Kasumi-1 (cell line): ENCODE results near the gene ARMH3.

ENCODE experiments used
- DNase-seq, 2 experiments: peaks; one replicate each; lab custom pipeline; 2025; lab: John Stamatoyannopoulos, UW

The ARMH3 gene

DNA sequence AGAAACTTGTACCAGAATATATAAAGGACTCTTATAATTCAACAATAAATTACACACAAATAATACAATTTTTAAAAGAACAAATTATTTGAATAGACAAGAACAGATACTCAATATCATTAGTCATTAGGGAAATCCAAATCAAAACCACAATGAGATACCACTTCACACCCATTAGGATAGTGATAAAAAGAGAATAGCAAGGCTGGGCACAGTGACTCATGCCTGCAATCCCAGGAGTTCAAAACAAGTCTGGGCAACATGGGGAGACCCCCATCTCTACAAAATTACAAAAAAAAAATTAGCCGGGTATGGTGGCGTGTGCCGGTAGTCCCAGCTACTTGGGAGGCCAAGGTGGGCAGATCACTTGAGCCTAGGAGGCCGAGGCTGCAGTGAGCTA is 160.2 kb downstream of the ARMH3 start:
- no peak for DNase-seq

DNA sequence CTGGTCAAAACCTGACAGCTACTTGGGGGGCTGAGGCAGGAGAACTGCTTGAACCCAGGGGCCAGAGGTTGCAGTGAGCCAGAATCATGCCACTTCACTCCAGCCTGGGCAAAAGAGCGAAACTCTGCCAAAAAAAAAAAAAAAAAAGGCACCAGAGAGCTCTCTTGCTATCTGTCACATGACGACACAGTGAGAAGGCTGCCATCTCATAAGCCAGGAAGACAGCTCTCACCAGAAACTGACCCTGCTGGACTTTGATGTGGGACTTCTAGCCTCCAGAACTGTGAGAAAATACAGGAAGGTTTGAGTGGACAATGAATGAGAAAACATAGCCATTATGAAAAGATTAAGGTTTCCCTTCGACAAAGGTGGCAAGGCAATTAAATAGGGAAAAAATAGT is 161.2 kb downstream of the ARMH3 start:
- no peak for DNase-seq

DNA sequence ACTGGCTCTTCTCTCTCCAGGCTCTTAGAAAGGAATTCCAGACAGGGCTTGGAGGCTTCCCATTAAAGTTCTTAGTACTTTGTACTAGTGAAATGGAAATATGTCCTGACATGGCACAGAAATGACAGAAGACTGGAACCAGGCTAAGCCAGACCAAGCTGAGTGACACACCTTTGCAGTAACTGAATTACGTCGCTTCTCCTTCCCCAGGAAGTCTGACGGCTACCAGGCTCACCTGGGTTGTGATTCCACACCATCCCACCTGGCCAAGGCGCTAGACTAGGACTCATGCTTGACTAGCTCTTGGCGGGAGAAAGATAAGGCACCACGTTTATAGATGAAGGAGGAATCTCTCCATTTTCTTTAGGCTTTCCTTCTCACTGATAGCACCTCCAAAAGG is 161.7 kb downstream of the ARMH3 start:
- no peak for DNase-seq

DNA sequence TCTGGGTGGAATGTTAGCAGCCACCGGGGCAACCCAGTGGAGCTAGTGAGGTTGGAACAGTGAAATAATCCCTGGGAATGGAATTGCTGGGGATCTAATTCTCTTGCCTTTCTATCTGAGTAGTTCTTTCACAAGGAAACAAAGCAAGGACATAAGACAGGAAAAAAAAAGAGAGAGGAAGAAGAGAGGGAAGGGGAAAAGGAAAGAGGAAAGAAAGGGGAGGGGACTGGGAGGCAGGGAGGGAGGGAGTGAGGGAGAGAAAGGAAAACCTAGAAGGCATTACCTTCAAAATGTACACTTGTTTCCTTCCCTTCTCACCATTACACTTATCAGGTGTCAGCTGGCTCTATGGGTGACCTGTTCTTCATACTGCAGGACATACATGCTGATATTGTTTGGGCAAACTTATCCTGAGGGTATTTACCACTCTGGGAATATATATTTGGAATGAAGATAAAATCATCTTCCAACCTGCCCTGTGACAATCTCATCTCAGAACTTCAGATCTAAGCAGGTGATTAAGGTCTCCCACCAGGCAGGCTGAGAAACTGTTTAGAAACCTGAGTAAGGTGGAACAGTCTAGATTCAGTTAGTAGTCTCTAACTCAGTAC is 162.4 kb downstream of the ARMH3 start:
- DNase-seq, result no peak

DNA sequence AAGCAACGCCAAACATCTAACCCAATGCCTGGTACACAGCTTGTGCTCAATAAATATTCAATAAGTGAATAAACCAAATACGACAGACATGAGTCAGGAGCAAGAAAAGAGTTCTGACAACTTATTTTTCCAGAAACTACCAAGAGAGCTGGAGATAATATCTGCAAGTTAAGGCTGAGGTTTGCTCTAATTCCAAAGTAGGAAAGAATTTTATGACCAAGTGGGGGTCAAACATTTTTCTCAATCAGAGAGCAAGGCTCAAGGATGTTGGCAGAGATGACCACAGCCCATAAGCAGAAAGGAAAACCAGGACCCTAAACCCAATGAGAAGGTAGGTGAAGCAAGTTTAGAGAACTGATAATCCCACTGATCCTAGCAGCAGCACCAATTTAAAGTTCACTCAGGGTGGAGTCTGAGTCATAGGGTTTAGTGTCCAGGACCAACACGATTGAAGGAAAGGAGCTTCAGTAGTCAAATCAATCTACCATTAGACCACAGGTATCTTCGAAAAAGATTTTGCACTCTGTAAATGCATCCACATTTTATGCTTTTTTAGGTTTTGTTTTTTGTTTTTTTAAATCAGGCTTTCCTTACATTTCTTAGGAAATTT is 163.1 kb downstream of the ARMH3 start:
- DNase-seq, result no peak

DNA sequence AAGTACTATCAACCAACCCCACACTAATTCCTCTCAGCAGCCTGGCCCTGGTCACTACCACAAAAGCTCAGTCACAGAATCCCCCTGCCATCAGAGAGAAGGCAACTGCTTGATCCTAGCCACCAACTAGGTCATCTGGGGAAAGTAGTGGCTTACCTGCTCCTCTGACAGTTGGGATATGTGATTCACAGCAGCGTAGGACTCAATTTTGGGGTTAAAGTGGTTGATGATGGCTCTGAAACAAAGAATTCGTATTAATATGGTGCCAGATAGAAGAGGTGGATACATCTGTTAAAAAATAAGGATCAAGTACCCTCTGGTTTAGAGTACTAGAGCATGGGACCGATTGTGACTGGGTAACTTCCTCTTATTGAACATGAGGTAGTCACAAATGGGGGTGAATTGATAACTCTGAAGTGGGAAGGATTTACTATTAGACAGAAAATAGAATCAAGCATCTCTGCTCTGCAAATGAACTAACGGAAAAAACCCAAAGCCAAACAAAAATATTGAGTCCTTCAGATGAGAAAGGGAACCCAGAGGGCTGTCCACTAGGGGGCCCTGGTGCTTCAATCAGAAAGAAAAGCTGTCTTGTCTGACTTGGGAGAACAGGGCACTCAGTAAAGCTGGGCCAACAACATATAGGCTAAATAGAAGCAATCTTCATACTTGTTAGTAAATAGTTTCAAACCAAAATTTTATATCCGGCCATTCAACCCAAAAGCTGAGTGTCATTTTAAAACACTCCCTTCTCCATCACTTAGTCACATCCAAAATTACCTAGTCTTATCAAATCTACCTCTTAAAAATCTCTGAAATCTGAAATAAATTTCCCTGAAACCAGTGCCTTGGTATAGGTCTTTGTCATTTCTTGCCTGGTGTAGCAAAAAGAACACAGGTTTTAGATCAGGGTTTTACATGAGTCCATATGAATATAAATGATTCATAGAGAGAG is 166.4 kb downstream of the ARMH3 start:
- DNase-seq, result peak; percentile 88 to 97

DNA sequence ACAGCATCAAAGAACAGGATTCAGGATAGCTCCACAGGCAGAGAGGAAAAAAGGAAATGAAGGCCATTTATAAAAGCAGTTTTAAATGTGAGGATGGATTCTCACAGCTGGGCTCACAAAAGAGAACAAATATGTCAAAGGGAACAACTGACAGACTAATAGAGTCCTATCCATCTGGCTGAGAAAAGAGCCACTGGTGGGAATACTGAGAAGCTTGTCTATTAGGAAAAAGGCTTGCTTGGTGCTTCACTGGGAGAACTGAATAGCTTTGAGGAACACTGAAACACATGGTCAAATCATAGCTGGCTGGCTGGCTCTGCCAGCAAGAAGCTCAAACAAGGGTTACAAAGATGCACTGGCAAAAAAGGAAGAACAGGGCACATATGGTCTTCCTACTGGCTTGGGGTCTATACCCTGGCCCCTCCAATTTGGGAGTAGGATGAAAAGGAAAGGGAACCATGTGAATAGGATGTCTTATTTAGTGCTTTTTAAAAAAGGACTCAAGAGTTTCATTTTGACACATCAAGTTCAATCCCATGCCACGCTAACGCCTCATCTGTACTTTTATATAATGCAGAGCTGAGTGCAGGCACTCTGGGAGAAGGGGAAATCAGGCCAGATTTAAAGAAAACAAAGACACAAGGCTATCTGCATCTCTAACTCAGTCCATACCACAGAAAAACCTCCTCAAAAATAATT is 167.6 kb downstream of the ARMH3 start:
- DNase-seq, result no peak

DNA sequence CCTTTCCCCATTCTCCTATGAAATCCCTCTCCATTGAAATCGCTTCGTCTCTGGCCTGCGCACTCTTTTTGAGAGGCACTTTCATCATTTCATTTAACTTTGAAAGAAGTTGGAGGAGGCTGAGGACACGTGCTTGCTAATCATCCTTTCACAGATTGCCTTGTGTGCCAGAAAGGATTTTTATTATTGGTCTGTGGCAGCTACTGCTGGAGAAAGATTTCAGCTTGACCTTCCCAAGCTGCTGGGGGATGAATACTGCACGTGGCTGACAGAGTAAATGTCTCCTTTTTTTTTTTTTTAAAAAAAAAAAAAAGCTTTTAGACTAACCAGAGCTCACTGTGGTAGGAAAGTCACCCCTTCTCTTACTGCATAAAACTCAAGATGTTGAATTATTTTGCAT is 168.2 kb downstream of the ARMH3 start:
- no peak for DNase-seq

DNA sequence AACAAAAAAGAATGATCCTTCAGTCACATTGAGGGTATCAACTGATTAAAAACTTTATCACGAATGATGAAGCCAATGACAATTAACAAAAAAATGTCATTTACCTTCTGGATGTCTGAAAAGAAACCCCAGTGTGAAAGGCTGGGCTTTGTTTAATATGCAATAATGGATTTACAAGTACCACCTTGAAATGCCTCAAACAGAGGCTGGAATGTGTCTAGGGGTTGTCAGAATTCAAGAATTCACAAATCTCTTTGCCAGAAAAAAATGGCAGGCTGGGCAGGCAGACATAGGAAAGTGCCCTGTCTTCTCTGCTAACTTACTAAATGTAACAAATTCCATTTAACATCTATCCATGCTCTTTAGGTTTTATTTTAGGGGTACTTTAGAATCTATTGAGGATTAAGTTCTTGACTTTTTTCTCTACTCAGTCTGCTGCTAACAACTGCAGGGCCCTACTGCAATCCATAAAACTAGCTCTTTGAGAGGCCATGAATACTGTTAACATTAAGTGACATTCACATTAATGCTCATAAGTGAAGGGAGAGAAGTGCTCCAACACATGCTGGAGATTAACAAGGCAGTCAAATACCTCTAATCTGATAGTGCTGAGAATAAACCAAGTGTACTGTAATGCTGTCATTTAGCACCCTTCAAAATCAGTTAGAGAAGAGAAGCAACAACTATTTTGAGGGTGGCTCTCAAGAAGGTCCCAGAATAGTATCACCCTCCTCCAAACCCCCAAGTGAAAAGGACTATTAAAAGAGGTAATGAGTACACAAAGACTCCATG is 169.3 kb downstream of the ARMH3 start:
- no peak for DNase-seq

DNA sequence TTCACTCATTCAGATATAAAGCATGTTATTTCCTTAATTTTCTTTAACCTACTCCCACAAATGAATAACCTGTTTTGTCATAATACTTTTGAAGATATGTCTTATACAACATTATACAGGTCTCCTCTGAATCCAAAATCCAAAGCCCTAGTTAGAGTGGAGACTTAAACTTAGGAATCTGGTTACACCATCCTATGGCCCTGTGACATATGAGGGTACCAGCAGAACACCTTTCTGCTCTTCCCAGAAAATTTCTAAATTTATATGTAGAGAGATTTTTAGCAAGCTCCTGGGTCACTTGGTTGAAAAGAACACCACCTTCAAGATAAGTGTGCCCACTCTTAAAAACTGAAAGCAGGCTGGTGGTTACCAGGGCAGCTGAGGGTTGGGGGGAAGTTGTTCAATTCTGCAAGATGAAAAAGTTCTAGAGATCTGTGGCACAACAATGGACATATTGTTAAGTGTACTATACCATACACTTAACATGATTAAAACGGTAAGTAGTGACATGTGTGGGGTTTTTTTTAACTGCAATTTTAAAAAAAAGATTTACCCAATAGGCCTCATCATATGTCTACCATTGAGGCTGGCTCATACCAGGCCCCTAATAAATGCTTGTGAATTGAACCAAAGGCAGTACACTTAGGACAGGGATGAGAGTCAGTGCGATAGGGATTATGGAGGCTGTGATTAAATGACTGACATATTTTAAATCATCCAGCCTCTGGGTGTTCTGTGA is 174.8 kb downstream of the ARMH3 start:
- no peak for DNase-seq

DNA sequence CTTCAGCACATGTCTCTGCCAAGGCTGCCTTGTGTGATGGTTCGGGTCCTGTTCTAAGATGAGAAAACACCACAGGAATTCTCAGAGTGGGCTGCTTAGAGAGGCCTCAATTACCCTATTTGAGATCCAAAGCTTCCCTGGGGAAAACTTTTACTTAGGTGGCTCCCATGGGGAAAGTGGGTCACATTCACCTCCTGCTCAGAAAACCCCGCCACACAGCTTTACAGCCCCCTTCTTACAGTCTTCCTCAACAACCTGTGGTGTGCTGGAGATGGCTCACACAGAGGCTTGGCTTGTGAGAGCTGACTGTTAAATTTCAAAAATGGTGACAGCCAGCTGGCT is 175.8 kb downstream of the ARMH3 start:
- no peak for DNase-seq

DNA sequence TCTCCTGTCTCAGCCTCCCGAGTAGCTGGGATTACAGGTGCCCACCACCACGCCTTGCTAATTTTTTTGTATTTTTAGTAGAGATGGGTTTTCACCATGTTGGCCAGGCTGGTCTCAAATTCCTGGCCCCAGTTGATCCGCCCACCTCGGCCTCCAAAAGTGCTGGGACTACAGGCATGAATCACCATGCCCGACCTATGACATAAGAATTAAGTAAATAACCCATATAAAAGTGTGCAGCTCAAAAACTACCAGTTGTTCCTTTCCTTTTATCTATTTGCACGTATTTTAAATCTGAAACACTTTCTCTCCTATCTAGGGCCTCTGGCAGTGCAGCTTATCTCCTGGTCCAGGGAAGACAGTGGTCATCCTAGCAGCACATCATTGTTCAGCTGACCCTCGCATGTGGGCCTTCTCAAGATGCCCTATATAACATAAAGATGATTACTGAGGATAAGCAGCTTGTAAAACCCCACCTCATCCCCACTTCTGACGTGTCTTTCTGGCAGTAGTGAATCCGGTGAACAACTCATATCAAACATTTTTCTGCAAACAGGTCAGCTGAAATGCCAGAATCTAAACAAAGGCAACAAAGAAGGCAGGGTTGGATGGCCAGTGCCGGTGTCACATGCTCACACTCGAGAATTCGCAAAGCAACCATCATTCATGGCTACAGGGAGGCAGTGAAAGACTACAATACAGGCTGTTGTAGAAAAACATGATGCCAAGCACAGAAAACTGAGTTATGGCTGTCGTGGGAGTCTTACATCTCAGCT is 176.3 kb downstream of the ARMH3 start:
- no peak for DNase-seq

DNA sequence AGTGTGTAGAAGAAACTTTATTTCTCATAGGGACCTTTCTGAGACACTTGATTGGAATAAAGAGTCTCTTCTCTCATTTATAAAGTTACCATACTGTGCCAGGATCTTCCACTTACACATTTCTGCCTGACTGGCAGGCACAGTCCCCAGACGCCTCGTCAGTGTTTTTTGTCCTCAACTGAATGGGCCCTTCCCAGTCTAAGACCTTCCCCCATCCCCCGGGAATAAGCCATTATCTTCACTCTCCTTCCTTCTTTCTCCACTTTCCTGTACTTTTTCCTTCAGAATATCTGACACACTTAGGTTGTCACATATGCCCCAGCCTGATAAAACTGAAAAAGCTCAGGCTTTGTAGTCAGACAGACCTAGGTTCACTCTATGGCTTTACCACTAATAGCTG is 177.1 kb downstream of the ARMH3 start:
- DNase-seq, result no peak

DNA sequence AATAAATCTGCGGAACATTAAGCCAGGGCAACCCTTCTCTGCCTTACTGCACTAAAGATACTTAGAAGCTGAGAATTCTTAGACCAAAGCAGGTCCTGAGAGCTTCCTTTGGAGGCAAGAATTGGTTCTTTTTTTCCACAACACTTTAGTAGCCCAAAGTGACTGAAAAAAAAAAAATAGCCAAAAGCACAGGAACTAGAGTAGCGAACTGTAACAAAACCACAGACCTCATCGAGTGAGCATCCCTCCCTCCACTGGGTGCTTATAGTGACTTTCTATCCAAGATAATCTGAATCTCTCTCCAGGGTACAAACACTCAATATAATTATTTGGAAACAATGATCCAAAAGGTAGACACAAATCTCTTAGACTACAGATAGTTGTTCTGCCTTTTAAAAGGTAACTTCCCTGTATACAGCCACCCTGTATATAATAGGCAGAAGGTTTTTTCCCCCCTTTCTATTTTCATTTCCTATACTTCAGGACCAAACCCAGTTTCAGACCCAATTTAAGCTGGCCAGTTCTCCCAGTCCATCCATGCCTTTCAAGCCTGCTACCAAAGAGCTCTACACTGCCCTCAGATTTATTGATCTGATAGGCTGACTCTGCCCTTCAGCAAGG is 180.8 kb downstream of the ARMH3 start:
- peak; percentile 25 to 39 for DNase-seq

DNA sequence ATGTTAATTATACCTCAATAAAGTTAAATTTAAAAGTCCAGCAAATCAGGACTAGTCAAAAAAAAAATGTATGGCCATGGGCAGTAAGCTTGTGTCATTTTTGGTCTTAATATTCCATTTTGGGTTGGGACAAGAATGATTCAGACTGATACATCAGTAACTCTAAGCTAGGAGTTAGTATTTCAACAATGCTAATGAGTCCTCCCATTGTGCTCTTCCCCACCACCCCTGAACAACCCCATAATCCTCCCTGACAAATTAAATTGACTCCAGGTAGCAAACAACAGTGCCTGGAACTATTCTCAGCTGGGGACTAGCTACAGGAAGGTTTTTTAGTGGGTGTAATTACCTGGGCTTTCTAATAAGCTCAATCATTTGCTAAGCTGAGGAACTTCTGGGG is 181.7 kb downstream of the ARMH3 start:
- no peak for DNase-seq

DNA sequence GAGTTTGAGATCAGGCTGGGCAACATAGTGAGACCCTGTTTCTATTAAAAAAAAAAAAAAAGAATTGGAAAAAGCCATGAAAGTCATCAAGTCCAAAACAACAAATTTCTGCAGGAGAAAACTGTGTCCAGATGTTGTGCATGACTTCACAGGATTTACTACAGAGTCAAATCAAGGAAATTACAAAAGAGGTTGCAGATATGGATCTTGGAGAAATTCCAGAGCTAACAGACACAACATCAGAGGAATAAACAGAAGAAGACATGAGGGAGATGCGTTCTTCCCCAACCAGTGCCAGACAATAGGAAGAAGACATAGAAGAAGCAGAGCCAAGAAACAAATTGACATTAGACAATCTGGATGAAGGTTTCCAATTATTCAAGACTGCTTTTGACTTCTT is 188.0 kb downstream of the ARMH3 start:
- DNase-seq, result no peak

DNA sequence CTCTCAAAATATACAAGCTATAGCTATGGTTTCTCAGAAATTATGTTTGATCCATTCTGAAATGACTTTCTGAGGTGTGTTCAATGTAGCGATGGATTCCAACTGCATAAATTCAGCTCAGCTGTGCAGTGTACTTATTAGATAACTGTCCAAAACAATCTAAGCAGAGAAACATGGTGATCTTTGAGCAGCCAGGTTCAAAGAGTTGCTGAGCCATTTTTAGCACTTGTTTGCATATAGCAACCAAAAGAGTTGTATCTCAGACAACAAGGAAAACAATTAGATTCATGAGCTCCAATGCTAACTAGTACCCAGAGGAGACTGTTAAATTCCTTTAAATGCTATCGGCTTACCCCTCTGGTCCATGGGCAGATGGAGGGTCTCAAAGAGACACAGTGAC is 196.4 kb downstream of the ARMH3 start:
- no peak for DNase-seq

DNA sequence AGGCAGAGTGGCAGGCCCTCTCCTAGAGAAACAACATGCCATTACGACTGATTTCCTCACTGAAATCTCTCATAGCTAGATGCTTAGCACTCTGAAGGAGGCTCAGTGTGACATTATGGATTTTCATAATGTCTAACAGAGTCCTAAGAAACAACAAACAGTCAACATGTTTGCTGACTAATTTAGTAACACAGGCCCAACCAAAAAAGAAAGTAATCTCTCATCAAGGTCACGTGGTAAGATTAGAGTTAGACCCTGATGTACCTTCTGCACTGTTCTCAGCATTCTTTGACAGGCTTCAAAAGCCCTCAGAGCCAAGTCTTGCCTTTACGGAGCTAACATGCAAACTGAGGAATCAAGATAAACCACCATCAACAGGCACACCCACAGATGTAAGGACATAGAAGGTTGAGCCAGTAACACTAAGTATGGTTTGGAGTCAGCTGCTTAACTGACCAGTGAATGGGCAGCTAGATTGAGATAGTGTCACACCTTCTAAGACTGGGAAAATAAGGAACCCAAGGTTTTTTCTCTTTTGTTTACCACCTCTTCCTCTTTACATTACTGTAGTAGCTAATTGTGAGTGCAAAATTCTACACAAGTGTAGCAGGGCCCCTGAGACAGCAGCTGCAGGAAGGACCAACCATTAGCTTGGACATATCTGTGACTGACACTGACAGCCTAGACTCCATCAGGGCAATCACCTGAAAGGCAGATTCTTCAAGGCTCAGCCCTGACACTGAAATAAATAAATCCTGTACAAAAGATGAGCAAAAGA is 197.1 kb downstream of the ARMH3 start:
- DNase-seq, result no peak
